ENCODE results near the gene CNIH3.
"Not testable (repeated sequence)": the region's sequence is repeated elsewhere in the genome, so short reads cannot be mapped to it uniquely, and the experiment has no call there.

The CNIH3 gene

DNA sequence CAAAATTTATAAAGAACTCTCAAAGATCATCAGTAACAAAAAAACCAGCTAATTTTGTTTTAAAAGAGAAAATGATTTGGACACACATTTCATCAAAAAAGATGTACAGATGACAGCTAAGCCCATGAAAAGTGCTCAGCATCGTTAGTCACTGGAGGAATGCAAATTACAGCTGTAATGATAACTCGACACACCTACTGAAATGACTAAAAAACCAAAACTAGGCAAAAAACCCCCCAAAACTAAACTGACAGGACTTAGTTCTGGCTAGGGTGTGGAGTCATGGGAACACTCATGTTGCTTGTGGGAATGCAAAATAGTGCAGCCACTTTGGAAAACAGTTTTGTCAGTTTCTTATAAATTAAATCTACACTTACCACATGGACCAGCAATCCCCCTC, 59.5 kb downstream of the CNIH3 start:
- intact Hi-C loops (cut with DNase I): no loop called here
- DNase-seq: no peak

DNA sequence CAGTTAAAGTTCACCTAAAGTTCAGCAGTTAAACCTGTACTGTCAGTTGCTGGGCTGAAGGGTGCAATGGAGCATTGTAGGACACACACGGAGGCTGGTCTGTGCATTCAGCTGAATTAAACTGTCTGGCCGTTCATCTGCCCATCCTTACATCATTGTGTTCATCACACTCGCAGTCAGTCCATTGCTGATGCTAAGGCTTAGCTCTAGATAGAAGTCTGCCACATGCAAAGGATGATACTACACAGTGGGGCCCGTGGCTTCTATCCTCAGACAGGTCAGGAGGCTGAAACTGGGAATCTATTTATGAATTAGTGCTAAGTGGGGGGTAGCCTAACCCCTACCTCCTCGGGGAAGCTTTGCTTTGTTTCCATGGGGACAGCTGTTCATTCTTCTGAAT, 60.4 kb downstream of the CNIH3 start:
- DNase-seq: no peak
- intact Hi-C loops (cut with DNase I): no loop called here

DNA sequence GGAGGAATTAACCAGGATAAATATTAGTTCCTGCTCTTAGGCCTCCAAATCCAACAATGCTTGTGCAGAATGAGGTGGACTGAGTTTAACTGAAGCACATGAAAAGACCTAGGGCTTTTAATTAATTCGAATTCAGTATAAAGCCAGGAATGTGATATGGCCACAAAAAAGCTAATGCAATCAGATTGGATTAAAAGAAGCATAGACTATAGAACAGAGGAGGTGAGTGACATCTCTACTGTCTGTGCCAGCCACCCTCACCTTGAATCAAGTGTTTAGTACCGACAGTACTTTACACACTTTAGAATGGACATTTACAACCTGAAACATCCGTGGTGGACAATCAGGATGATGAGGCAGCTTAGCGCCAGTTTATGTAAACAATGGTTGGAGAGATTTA, 62.1 kb downstream of the CNIH3 start:
- no peak for DNase-seq
- intact Hi-C loops (cut with DNase I): no loop called here

GRCh38 chr1:224679606-224680005, 63.5 kb downstream of the CNIH3 start:
- no peak for DNase-seq
- intact Hi-C loops (cut with DNase I): no loop called here

GRCh38 chr1:224681816-224682215, 65.7 kb downstream of the CNIH3 start:
- no peak for DNase-seq
- intact Hi-C loops (cut with DNase I): no loop called here

DNA sequence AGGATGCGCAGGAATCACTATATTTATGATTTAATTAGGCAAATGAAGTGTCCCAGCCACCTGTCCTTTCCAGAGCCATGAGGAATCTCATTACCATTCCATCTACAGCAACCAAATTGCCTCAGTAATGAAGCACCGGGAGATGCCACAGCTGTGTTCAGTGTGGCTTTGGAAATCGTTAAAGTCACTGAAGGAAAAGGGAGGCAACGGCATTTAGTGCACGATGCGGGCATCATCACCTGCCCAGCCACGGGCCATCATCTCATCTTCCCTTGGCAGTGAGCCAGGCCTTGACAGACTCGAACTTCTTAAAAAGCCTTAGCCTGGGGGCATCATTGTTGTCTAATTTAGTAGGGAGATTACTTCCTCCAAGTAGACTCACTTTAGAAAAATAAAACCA, 67.8 kb downstream of the CNIH3 start:
- intact Hi-C loops (cut with DNase I): no loop called here
- no peak for DNase-seq

DNA sequence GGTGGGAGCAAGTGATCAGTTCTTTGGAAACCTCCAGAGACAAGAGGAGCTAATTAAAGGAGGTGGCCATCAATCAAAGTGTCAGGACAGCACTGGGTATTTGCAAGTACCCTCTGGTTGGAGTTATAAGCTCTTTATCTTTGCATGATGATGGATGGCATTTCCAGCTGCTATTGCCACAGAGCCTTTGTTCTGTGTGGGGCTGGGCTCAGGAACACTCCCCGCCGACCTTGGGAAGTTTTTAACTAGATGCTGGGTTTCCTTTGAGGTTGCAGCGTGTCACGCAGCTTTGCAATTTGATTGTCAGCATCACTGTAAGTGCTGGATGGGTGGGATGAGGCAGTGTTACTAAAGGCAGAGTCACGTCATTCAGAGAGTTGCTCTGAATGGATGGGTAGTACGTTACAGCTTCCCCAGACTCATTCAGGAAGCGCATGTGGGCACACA, 68.9 kb downstream of the CNIH3 start:
- peak in 7 of 42 donors; percentile 15 to 53 (median 20) for DNase-seq
- intact Hi-C loops (cut with DNase I): no loop called here

- DNase-seq; intact Hi-C loops (cut with DNase I): not testable (repeated sequence)
These were observed 70.0 kb downstream of the CNIH3 start for GRCh38 chr1:224686140-224686539.

DNA sequence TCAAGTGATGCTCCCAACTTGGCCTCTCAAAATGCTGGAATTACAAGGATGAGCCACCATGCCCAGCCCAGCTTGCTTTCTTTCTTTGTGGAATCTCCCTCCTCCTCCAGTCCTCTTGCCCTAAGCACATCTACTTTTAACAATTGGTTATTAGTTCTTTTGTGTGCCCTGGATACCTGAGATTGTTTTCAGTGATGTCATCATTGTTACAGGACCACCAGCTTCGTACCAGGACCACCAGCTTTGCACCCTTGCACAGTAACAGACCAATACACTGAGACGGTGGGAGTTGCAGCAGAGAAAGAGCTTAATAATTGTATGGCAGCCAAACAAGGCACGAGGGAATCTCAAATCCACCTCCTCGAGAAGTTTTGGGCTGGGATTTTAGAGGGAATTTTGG, 71.3 kb downstream of the CNIH3 start:
- DNase-seq: no peak
- intact Hi-C loops (cut with DNase I): no loop called here

GRCh38 chr1:224689374-224689773, 73.3 kb downstream of the CNIH3 start:
- no peak for DNase-seq
- intact Hi-C loops (cut with DNase I): no loop called here

DNA sequence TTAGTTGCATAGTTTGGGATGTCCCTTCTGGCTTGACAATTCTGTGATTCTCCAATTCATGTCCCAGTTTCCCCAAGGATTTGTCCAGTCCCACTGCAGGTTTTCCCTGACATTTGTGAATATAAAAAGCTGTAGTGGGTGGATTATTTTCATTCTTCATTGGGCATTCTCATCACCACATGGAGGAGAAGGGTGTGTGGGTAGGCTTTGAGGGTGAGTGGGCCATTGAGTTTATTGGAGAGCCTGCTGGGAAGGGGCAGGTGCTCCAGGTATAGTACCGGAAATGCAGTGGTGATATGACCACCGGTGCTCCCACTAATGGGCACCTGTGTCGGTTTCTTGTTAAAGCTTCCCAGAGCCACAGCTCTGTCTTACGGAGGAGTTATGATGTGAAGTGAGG, 74.5 kb downstream of the CNIH3 start:
- intact Hi-C loops (cut with DNase I): no loop called here

DNA sequence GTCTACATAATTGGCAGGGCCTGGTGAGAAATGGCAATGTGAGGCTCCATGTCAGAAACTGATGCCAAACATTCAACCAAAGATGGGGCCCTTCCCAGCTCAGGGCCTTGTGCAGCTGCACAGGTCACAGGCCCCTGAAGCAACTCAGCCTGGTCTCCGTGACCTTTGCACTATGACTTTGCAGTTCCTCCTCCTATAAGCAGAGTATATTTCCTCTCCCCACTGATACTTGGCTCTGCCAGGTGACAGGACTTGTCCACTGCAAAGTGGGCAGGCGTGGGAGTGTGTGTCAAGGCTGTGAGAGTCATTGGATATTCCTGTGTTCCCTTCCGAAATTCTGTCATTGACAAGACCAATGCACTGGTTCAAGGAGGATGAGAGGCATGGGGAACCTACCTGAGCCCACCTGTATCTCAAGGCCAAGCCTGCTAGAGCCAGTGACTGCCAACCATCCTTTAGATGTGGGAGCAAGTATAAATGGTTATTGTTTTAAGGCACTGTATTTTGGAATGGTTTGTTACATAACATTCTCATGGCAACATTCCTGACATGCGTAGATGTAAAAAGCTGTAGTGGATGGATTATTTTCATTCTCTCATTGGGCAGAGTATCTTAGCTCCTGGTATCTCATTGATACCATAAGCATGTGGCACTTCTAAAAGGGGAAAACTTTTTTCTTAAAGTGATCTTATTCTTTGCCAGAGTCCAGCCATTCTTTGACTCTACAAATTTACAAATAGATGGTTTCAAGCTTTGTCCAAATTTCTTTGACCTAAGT, 75.2 kb downstream of the CNIH3 start:
- DNase-seq: no peak
- intact Hi-C loops (cut with DNase I): no loop called here

More for the DNA sequence above, 74.5 kb downstream of the CNIH3 start:
- DNase-seq: no peak

DNA sequence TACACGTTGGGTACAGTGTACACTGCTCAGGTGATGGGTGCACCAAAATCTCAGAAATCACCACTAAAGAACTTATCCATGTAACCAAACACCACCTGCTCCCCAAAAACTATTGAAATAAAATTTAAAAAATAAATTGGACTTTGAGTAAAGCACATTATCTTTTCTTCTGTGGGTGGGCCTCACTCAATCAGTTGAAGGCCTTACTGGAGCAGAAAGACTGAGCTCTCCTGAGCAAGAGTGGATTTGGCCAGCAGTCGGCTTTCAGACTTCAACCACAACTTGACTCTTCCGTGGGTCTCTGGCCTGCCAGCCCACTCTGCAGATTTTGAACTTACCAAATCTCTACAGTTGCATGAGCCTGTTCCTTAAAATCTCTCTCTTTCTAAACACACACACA, 78.9 kb downstream of the CNIH3 start:
- DNase-seq: no peak
- intact Hi-C loops (cut with DNase I): no loop called here

GRCh38 chr1:224696021-224696420, 79.9 kb downstream of the CNIH3 start:
- intact Hi-C loops (cut with DNase I): no loop called here
- DNase-seq: no peak

- no peak for DNase-seq
- intact Hi-C loops (cut with DNase I): no loop called here
These were observed 81.0 kb downstream of the CNIH3 start for GRCh38 chr1:224696891-224697765.

- no peak for DNase-seq
- intact Hi-C loops (cut with DNase I): no loop called here
These were observed 81.9 kb downstream of the CNIH3 start for GRCh38 chr1:224698015-224698451.

DNA sequence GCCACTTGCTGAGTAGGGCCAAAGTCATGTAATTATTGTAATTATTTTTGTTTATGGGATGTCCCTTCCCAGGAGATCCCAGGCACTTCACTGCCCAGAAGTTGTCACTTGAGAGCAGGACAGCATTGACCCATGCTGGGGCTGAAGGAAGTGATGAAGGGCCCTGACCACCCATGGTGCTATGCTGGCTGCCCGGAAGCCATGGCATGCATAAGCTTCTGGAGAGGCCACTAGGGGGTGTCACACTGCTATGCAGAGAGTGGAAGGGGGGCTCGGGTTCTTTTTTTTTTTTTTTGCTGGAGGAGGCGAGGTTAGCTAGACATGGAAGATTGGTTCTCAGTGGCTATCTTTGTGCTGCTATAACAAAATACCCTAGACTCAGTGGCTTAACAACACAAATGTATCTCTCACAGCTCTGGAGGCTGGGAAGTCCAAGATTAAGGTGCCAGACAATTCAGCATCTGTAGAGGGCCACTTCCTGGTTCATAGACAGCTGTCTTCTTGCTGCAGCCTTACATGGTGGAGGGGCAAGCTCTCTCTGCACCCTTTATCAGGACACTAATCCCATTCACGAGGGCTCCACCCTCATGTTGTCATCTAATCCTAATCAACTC, 84.9 kb downstream of the CNIH3 start:
- no peak for DNase-seq
- intact Hi-C loops (cut with DNase I): no loop called here

DNA sequence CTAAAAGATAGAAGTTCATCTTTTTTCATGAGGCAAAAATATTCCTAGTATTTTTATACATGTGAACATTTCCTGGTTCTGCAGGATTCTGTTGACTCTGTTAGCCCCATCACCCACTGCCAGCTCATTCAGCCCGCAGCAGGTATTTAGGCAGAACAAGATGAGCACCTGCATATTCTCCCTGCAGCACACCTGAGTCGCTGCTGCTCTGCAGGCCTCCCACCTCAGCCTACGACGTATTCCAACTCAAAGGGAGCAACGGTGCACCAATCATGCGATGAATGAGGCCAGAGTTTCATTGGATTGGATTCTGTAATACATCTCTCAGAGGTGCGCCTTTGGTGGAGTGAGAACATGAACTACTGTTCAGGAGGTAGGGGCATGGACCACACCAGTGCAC, 87.6 kb downstream of the CNIH3 start:
- peak in 40 of 42 donors; percentile 11 to 87 (median 55) for DNase-seq
- intact Hi-C loops (cut with DNase I): no loop called here

DNA sequence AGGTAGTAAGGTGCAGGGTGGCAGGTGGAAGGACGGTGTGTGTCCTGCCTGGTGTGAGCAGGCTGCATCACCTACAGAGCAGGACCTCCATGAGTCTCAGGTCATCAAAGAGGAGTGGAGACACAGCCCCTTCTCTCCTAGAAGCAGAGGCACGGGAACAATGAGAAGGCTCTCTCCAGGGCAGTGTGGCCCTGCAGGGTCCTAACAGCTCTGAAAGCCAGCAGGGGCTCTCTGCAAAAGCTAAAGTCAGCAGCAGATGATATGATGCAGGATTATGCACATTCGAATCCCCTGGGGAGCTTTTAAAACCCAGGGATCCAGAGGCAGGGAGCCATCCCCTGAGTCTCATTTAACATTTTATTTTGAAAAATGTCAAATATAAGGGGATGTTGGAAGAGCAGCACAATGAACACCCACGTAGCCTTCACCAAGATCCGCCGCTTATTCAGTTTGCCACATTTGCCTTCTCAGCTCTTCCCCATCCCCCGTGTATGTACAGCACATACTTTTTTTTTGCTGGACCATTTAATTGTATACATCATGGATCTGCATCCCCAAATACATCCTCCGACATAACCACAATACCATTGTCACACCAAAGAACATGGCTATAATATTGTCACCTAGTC, 88.1 kb downstream of the CNIH3 start:
- intact Hi-C loops (cut with DNase I): no loop called here
- peak in 10 of 42 donors; percentile 14 to 60 (median 24) for DNase-seq
